ENCODE results near the gene FAM177A1. TPM values are rescaled to one million over a fixed set of nuclear protein-coding genes. Genes with fewer than 3 reads are reported as not detected.
"Not testable (repeated sequence)": the region's sequence is repeated elsewhere in the genome, so short reads cannot be mapped to it uniquely, and the experiment has no call there.

Gene FAM177A1
- total RNA-seq, 4 donors from 2014 or later, result 49.0 to 60.8 (median 54.7) TPM

DNA sequence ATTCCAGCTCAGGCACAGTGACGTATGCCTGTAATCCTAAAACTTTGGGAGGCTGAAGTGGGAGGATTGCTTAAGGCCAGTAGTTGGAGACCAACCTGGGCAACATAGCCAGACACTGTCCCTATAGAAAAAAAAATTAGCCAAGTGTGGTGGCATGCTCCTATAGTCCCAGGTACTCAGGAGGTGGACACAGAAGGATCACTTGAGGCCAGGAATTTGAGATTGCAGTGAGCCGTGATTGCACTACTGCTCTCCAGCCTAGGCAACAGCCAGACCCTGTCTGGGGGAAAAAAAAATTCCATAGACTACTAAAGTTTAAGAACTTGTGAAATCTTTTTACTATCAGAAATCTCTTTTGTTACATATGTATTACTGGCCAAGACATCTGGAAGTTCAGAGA is 6.6 kb downstream of the FAM177A1 start:
- Histone ChIP-seq H3K27ac (replicated peaks in 1 of 4) (no peak overlapping the region), H3K9me3 (no peaks in the 10 kb centered on the region), H3K36me3 (peaks cover 10 to 75% (median 40%) of the 10 kb centered on the region in 4 donors), H3K4me3 (no peak overlapping the region), H3K27me3 (no peaks in the 10 kb centered on the region), H3K4me1 (peaks cover 22 to 37% (median 24%) of the 10 kb centered on the region in 4 donors)
- no peak for TF ChIP-seq EP300 (IDR thresholded peaks at IDR 0.05)
- 96% methylated on average over 2 of the region's 2 CpGs for WGBS
- DNase-seq (ENCODE audit: extremely low spot score), result no peak
- intact Hi-C loops (cut with DNase I), result loop anchor here (5.0 kb wide), 1 partner anchor 70 kb away; the partner anchor contains the start of genes PPP2R3C and PRORP

DNA sequence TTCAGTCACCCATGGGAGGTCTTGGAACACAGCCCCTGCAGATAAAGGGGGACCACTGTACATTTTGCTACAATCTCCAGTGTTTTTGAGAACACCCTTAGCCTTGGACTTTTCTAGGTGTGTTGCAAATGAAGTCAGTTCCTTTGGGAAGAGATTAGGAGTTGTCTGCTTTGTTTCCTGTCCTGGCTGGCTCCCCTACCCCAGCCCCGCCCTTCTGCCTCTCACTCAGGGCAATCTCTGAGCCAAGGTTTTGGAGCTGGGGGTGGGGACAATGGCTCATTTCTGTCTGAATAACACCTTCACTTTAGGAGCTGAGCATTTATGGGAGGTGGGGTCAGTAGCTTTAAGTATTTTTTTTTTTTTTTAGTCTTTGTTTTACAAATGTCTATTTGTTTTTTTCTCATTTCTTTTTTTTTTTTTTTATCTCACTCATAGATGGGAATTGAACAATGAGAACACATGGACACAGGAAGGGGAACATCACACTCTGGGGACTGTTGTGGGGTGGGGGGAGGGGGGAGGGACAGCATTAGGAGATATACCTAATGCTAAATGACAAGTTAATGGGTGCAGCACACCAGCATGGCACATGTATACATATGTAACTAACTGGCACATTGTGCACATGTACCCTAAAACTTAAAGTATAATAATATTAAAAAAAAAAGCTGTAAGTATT is 15.2 kb downstream of the FAM177A1 start:
- WGBS, result 88% methylated on average over 1 of the region's 1 CpG
- H3K4me3 ChIP-seq; DNase-seq (ENCODE audit: extremely low spot score); H3K9me3 ChIP-seq; H3K27ac ChIP-seq (replicated peaks in 1 of 4); H3K27me3 ChIP-seq; H3K4me1 ChIP-seq; intact Hi-C loops (cut with DNase I): not testable (repeated sequence)
- peaks cover 12 to 61% (median 37%) of the 10 kb centered on the region in 4 donors for H3K36me3 ChIP-seq

DNA sequence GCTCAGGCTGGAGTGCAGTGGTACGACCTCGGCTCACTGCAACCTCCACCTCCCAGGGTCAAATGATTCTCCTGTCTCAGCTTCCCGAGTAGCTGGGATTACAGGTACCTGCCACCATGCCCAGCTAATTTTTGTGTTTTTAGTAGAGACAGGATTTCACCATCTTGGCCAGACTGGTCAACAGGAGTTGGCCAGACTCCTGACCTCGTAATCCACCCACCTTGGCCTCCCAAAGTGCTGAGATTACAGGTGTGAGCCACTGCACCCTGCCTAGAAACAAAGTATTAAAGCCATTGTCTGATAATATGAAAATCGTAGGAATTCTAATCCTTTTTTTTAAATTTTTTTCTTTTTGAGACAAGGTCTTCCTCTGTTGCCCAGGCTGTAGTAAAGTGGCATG is 19.7 kb downstream of the FAM177A1 start:
- 98% methylated on average over 5 of the region's 5 CpGs for WGBS
- H3K27me3 ChIP-seq; H3K4me3 ChIP-seq; H3K9me3 ChIP-seq; H3K27ac ChIP-seq (replicated peaks in 1 of 4); intact Hi-C loops (cut with DNase I); H3K4me1 ChIP-seq; DNase-seq (ENCODE audit: extremely low spot score): not testable (repeated sequence)
- peaks cover 0 to 62% (median 36%) of the 10 kb centered on the region in 4 donors for H3K36me3 ChIP-seq

DNA sequence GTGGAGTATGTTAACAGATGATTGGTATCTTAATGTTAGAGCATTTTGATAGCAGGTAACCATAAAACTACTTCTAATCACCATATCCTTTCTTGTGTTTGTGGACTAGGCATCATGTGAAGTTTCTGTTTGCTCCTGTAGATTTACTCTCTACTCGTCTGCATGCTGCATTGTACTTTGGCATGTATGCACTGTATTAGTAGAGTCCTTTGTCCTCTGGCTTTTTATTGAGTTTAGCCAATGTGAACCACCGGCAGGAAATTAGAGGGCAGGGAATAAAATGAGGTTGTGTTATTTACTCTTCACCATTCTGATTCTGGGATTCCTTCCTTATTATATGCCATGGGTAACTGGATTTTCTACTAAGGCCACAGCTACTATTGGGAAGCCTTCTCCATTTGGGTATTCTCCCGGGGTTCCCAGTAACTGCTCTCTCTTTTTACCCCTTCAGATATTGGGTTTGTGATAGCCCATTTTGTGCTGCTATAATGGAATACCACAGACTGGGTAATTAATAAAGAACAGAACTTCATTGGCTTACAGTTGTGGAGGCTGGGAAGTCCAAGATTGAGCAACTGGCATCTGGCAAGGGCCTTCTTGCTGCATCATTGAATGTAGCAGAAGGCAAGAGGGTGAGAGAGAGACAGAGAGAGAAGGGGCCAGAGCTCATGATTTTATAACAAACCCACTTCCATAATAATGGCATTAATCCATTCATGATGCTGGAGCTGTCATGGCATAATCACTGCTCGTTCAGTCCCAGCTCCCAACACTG is 22.4 kb downstream of the FAM177A1 start:
- H3K36me3 ChIP-seq, result peaks cover 0 to 75% (median 45%) of the 10 kb centered on the region in 4 donors
- no peak overlapping the region for H3K4me3 ChIP-seq
- H3K27ac ChIP-seq (replicated peaks in 1 of 4), result no peak overlapping the region
- intact Hi-C loops (cut with DNase I), result no loop called here
- DNase-seq (ENCODE audit: extremely low spot score), result no peak
- H3K9me3 ChIP-seq, result no peaks in the 10 kb centered on the region
- no peaks in the 10 kb centered on the region for H3K4me1 ChIP-seq
- 94% methylated on average over 4 of the region's 4 CpGs for WGBS
- H3K27me3 ChIP-seq, result no peaks in the 10 kb centered on the region
- TF ChIP-seq, protein P1, sequence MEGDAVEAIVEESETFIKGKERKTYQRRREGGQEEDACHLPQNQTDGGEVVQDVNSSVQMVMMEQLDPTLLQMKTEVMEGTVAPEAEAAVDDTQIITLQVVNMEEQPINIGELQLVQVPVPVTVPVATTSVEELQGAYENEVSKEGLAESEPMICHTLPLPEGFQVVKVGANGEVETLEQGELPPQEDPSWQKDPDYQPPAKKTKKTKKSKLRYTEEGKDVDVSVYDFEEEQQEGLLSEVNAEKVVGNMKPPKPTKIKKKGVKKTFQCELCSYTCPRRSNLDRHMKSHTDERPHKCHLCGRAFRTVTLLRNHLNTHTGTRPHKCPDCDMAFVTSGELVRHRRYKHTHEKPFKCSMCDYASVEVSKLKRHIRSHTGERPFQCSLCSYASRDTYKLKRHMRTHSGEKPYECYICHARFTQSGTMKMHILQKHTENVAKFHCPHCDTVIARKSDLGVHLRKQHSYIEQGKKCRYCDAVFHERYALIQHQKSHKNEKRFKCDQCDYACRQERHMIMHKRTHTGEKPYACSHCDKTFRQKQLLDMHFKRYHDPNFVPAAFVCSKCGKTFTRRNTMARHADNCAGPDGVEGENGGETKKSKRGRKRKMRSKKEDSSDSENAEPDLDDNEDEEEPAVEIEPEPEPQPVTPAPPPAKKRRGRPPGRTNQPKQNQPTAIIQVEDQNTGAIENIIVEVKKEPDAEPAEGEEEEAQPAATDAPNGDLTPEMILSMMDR (IDR thresholded peaks at IDR 0.05), result no peak
- TF ChIP-seq POLR2AphosphoS5 (IDR thresholded peaks at IDR 0.05) (no peak), EP300 (IDR thresholded peaks at IDR 0.05) (no peak), POLR2A (IDR thresholded peaks at IDR 0.05; ENCODE audit: low read depth) (no peak)

DNA sequence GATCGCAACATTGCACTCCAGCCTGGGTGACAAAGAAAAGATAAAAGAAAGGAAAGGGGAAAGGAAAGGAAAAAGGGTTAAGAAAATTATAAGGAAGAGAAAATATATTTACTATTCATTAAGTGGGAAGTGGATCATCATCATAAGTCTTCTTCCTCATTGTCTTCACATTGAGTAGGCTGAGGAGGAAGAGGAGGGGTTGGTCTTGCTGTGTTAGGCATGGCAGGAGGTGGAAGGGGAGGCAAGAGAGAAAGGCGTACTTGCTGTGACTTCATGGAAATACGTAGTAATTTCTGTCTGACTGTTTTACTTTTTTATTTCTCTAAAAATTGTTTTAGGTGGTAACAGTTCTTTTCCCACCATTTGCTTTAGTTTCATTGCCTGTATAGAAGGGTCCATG is 26.2 kb downstream of the FAM177A1 start:
- DNase-seq (ENCODE audit: extremely low spot score), result no peak
- Histone ChIP-seq H3K27ac (replicated peaks in 1 of 4) (no peak overlapping the region), H3K27me3 (no peaks in the 10 kb centered on the region), H3K36me3 (peaks cover 0 to 83% (median 62%) of the 10 kb centered on the region in 4 donors), H3K4me1 (no peaks in the 10 kb centered on the region), H3K9me3 (no peaks in the 10 kb centered on the region), H3K4me3 (no peak overlapping the region)
- intact Hi-C loops (cut with DNase I), result no loop called here
- 92% methylated on average over 3 of the region's 3 CpGs for WGBS
- TF ChIP-seq EP300 (IDR thresholded peaks at IDR 0.05) (no peak), POLR2A (IDR thresholded peaks at IDR 0.05; ENCODE audit: low read depth) (no peak), POLR2AphosphoS5 (IDR thresholded peaks at IDR 0.05) (no peak)
- TF ChIP-seq, protein P1 (IDR thresholded peaks at IDR 0.05), result no peak

DNA sequence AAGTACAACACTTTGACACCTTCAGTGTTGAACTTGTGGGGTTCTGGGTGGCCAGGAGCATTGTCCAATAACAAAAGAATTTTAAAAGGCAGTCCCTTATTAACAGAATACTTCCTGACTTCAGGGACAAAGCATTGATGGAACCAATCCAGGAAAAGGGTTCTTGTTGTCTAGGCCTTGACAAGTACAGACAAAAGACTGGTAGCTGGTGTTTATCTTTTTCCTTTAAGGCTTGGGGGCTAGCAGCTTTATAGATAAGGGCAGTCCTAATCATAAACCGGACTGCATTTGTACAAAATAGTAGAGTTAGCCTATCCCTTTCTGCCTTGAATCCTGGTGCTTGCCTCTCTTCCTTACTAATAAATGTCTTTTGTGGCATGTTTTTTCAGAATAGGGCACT is 27.4 kb downstream of the FAM177A1 start:
- intact Hi-C loops (cut with DNase I), result no loop called here
- H3K4me1 ChIP-seq, result no peaks in the 10 kb centered on the region
- WGBS, result 90% methylated on average over 1 of the region's 1 CpG
- no peaks in the 10 kb centered on the region for H3K27me3 ChIP-seq
- no peaks in the 10 kb centered on the region for H3K9me3 ChIP-seq
- H3K36me3 ChIP-seq, result peaks cover 7 to 81% (median 59%) of the 10 kb centered on the region in 4 donors
- DNase-seq (ENCODE audit: extremely low spot score), result no peak
- H3K4me3 ChIP-seq, result no peak overlapping the region
- no peak for TF ChIP-seq POLR2AphosphoS5 (IDR thresholded peaks at IDR 0.05)
- TF ChIP-seq, protein P1 (IDR thresholded peaks at IDR 0.05), result no peak
- no peak for TF ChIP-seq EP300 (IDR thresholded peaks at IDR 0.05)
- H3K27ac ChIP-seq (replicated peaks in 1 of 4), result no peak overlapping the region

All from esophagus muscularis mucosa (tissue), 4 donors.